Measurements from ENCODE around the gene USP33. TPM values are rescaled to one million over a fixed set of nuclear protein-coding genes. Genes with fewer than 3 reads are reported as not detected.
A peak's percentile ranks its signal among the peaks of the same experiment; 100 is the strongest.

USP33 gene
- total and polyA plus RNA-seq, 10 of the 15 experiments (the other 5 are each of a cell fraction or from before 2014, with no cell fraction given) = 13.1 to 49.9 (median 32.2) TPM

DNA sequence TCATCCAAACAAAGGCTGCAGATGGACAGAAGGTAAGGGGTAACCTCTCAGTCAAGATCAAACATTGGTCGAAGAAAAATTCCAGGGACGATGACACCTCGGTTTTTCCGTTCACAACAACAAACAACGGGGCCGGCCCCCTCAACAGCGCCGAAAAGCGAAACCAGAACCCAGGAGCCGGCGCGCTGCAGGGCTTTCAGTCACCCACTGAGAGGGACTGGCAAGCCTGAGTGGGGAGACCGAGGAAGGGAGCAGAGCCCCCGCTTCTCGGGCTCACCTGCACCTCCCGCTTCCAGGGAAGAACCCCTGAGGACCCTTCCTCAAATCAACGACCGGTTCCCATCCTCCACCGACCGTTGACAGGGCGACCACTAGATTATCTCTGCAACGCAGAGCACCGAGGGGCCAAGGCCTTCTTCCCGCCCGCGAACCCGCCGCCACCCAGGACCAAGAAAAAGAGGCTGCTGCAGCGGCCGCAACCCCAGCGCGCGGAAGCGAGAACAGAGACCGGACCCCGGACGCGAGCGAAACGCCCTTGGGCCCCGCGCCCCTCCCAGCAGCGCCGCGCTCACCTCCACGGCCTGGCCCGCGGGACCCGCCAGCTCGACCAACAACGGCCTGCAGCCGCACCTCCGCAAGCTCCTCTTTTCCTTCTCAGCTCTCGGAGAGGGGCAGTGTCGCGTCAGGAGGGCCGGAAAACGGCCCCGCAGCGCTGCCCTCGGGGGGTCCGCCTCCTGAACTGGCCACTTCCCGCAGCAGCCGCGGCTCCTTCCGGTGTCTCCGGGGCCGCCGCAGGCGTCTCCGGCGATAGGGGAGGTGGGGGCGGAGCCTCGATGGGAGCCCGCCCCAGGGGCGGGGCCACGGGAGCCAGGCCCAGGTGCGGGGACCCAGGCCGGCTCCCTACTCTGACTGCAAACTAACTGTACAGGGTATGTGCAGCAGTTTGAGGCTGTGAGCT, at the start of gene USP33 (continued):
- TF ChIP-seq POLR2A (IDR thresholded peaks at IDR 0.05; ENCODE audit: low read depth, low read length) = peak; percentile 82
- peak in 1 of 2 experiments; percentile 46; a peak in 1 of 4 replicates for TF ChIP-seq BHLHE40 (IDR thresholded peaks at IDR 0.05; ENCODE audit: borderline replicate concordance in 1 of 2, low read depth in 2 of 2, low read length in 1 of 2)
- no peak for TF ChIP-seq RFX5 (IDR thresholded peaks at IDR 0.05; ENCODE audit: low read depth, low read length)
- TF ChIP-seq MEF2A (IDR thresholded peaks at IDR 0.05; ENCODE audit: insufficient read depth, low read depth, low read length) = no peak
- TF ChIP-seq SMAD5 (IDR thresholded peaks at IDR 0.05; ENCODE audit: low read depth) = no peak
- peak; percentile 44; the same call in 1 of the 2 replicates for TF ChIP-seq HCFC1 (IDR thresholded peaks at IDR 0.05; ENCODE audit: low read length)
- no peak for TF ChIP-seq BRCA1 (IDR thresholded peaks at IDR 0.05; ENCODE audit: low read depth, low read length)
- TF ChIP-seq, protein P1, sequence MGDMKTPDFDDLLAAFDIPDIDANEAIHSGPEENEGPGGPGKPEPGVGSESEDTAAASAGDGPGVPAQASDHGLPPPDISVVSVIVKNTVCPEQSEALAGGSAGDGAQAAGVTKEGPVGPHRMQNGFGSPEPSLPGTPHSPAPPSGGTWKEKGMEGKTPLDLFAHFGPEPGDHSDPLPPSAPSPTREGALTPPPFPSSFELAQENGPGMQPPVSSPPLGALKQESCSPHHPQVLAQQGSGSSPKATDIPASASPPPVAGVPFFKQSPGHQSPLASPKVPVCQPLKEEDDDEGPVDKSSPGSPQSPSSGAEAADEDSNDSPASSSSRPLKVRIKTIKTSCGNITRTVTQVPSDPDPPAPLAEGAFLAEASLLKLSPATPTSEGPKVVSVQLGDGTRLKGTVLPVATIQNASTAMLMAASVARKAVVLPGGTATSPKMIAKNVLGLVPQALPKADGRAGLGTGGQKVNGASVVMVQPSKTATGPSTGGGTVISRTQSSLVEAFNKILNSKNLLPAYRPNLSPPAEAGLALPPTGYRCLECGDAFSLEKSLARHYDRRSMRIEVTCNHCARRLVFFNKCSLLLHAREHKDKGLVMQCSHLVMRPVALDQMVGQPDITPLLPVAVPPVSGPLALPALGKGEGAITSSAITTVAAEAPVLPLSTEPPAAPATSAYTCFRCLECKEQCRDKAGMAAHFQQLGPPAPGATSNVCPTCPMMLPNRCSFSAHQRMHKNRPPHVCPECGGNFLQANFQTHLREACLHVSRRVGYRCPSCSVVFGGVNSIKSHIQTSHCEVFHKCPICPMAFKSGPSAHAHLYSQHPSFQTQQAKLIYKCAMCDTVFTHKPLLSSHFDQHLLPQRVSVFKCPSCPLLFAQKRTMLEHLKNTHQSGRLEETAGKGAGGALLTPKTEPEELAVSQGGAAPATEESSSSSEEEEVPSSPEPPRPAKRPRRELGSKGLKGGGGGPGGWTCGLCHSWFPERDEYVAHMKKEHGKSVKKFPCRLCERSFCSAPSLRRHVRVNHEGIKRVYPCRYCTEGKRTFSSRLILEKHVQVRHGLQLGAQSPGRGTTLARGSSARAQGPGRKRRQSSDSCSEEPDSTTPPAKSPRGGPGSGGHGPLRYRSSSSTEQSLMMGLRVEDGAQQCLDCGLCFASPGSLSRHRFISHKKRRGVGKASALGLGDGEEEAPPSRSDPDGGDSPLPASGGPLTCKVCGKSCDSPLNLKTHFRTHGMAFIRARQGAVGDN (IDR thresholded peaks at IDR 0.05) = no peak
- TF ChIP-seq, protein P2, sequence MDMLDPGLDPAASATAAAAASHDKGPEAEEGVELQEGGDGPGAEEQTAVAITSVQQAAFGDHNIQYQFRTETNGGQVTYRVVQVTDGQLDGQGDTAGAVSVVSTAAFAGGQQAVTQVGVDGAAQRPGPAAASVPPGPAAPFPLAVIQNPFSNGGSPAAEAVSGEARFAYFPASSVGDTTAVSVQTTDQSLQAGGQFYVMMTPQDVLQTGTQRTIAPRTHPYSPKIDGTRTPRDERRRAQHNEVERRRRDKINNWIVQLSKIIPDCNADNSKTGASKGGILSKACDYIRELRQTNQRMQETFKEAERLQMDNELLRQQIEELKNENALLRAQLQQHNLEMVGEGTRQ (IDR thresholded peaks at IDR 0.05; ENCODE audit: borderline replicate concordance, low read depth, low read length) = no peak
- TF ChIP-seq, protein P3, sequence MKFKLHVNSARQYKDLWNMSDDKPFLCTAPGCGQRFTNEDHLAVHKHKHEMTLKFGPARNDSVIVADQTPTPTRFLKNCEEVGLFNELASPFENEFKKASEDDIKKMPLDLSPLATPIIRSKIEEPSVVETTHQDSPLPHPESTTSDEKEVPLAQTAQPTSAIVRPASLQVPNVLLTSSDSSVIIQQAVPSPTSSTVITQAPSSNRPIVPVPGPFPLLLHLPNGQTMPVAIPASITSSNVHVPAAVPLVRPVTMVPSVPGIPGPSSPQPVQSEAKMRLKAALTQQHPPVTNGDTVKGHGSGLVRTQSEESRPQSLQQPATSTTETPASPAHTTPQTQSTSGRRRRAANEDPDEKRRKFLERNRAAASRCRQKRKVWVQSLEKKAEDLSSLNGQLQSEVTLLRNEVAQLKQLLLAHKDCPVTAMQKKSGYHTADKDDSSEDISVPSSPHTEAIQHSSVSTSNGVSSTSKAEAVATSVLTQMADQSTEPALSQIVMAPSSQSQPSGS (IDR thresholded peaks at IDR 0.05; ENCODE audit: low read length) = 0 out of 2 replicates have a peak, but pooled peaks have one; percentile 2
- no peak for TF ChIP-seq TBL1XR1 (IDR thresholded peaks at IDR 0.05; ENCODE audit: low read depth, low read length)
- 0 out of 2 replicates have a peak, but pooled peaks have one; percentile 63 for TF ChIP-seq DPF2 (IDR thresholded peaks at IDR 0.05)
- TF ChIP-seq MYB (IDR thresholded peaks at IDR 0.05; ENCODE audit: borderline replicate concordance, low read depth, low read length) = no peak
- TF ChIP-seq PAX8 (IDR thresholded peaks at IDR 0.05) = no peak
- TF ChIP-seq HDGF (IDR thresholded peaks at IDR 0.05) = no peak
- TF ChIP-seq TCF7 (IDR thresholded peaks at IDR 0.05; ENCODE audit: borderline replicate concordance) = no peak
- 0 out of 2 replicates have a peak, but pooled peaks have one; percentile 45 for TF ChIP-seq CBX5 (IDR thresholded peaks at IDR 0.05; ENCODE audit: low read depth)
- TF ChIP-seq, protein P4, sequence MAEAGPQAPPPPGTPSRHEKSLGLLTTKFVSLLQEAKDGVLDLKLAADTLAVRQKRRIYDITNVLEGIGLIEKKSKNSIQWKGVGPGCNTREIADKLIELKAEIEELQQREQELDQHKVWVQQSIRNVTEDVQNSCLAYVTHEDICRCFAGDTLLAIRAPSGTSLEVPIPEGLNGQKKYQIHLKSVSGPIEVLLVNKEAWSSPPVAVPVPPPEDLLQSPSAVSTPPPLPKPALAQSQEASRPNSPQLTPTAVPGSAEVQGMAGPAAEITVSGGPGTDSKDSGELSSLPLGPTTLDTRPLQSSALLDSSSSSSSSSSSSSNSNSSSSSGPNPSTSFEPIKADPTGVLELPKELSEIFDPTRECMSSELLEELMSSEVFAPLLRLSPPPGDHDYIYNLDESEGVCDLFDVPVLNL (IDR thresholded peaks at IDR 0.05; ENCODE audit: low read depth, low read length) = no peak
- TF ChIP-seq, protein P5, sequence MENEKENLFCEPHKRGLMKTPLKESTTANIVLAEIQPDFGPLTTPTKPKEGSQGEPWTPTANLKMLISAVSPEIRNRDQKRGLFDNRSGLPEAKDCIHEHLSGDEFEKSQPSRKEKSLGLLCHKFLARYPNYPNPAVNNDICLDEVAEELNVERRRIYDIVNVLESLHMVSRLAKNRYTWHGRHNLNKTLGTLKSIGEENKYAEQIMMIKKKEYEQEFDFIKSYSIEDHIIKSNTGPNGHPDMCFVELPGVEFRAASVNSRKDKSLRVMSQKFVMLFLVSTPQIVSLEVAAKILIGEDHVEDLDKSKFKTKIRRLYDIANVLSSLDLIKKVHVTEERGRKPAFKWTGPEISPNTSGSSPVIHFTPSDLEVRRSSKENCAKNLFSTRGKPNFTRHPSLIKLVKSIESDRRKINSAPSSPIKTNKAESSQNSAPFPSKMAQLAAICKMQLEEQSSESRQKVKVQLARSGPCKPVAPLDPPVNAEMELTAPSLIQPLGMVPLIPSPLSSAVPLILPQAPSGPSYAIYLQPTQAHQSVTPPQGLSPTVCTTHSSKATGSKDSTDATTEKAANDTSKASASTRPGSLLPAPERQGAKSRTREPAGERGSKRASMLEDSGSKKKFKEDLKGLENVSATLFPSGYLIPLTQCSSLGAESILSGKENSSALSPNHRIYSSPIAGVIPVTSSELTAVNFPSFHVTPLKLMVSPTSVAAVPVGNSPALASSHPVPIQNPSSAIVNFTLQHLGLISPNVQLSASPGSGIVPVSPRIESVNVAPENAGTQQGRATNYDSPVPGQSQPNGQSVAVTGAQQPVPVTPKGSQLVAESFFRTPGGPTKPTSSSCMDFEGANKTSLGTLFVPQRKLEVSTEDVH (IDR thresholded peaks at IDR 0.05; ENCODE audit: low read depth, partially characterized antibody) = no peak
- TF ChIP-seq SREBF1 (IDR thresholded peaks at IDR 0.05; ENCODE audit: low read length) = no peak

Data from GM12878 (cell line).